Stimulated activated CD8-positive, alpha-beta memory T cell treated with anti-CD3 and anti-CD28 coated beads, Interleukin-15, amount 100 ng/mL, for 1 hour (primary cell): ENCODE results near the gene CPLANE1.
"Not testable (repeated sequence)": the region's sequence is repeated elsewhere in the genome, so short reads cannot be mapped to it uniquely, and the experiment has no call there.

Source experiments
- DNase-seq: peaks from one replicate; pipeline ENCODE4 v3.0.0-alpha.2; 2020; ENCODE audit warnings: low read depth

The CPLANE1 gene

DNA sequence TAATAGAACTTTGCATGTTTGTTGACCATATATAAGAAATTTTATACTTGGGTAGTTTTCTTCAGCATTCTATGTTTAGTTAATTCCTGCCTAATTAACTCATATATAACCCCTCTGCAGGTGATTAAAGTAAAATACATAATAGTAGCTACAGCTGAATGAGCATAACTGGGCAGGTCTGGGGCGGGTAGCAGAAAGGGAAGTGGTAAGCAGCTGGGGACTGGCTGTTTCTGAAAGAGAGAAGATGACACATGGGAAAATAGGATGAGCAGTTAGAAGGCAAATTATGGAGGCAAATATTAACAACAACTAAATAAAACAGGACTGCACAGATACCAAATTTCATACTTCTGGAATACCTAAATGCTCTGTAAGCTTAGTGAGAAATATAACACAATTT, 128.1 kb downstream of the CPLANE1 start:
- no peak for DNase-seq

DNA sequence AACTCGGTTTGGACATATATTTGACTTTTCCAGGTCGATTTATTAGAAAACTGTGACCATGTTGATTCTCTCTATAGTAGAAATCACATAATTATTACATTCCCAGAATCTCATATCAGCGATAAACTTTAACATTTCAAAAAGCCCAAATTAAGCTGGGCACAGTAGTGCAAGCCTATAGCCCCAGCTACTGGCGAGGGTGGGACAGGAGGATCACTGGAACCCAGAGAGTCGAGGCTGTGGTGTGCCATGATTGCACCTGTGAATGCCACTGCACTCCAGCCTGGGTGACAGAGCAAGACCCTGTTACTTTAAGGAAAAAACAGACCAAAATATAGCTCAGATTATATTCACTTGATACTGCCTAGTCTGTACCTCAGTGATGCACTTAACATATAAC, 128.9 kb downstream of the CPLANE1 start:
- DNase-seq, result no peak

DNA sequence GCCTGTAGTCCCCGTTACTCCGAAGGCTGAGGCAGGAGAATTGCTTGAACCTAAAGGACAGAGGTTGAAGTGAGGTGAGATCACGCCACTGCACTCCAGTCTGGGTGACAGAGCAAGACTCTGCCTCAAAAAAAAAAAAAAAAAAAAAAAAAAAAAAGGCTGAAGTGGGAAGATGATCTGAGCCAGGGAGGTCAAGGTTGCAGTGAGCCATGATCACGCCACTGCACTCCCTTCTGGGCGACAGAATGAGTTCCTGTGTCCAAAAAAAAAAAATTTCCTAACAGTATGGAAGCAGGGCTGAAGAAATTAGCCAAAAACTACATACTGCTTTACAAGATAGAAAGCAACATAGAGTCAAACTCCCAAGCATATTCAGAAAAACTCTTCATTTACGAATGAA, 132.8 kb downstream of the CPLANE1 start:
- DNase-seq, result no peak

DNA sequence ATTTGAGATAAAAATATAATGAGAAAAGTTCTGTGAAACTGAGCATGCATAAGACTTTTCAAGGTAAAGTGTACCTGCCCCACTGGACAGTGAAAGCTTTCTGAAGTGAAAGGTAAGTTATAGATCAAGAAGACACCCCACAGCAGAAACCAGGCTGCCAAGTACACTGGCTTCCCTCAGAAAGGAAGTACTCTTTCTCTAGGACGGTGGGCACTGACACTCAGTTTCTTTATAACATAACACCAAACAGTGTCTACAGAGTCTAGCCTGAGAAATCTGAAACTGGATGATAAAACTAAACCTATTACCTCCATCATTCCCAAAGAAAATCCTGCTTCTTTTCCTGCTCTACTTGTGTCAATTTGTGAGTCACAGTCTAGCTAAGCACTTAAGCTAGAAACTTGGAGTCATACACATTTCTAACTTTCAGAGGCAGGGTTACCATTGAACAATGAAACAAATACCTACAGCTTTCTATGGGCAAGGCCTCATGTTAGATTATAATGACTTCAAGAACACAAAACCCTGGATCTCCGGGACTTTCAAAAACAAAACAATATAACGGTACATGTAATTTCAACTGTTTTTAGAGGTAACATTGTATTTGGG, 136.7 kb downstream of the CPLANE1 start:
- no peak for DNase-seq

DNA sequence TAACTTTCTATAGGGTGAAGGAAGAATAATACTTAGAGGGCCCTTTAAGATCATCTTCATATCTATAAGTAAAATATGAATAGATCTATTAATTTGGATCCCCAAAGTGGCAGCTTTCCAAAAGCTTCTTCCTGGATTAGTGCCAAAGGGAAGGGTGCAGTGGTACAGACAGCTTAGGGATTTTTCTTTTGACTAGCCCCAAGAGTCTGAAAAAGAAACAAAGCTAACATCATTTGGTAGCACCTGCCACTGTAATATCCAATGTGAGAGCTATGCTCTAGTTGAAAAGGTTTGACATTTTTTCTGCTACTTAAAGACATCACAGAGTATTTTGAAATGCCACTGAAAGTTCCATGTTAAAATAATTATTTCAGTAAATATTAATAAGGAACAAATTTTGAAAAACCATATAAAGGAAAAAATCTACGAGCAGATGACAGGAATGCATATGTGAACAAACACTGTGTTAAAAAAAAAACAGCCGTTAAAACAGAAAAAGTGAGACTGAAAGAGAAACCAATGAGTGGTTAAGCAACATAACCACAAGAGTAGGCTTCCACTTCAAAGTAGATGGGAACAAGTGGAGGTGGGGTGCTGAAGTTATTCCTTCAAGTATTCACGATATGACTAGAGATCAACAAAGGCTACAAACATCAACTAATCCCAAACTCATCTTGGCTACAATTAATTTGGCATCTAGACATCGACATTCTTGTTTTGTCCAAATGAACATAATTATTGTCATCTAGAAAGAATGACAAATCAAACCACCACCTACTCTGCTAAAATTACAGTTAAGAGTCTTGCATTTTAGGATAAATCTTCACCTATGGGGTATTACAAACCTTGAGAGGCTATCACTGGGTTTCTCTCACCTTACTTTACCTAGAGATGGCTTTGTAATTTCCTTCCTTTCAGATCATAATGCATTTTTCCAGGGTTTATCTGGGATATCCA, 137.5 kb downstream of the CPLANE1 start:
- no peak for DNase-seq

- no peak for DNase-seq
These were observed 139.0 kb downstream of the CPLANE1 start for GRCh38 chr5:37110135-37110534.

- no peak for DNase-seq
These were observed 139.8 kb downstream of the CPLANE1 start for GRCh38 chr5:37109338-37109737.

- DNase-seq, result no peak
These were observed 145.9 kb downstream of the CPLANE1 start for GRCh38 chr5:37103302-37103701.

DNA sequence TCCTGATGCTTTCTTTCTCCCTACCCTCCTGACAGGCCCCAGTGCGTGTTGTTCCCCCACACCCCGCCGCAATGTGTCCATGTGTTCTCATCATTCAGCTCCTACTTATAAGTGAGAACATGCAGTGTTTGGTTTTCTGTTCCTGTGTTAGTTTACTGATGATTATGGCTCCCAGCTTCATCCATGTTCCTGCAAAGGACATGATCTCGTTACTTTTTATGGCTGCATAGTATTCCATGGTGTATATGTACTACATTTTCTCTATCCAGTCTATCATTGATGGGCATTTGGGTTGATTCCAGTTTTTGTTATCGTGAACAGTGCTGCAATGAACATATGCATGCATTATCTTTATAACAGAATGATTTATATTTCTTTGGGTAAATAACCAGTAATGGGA, 149.9 kb downstream of the CPLANE1 start:
- DNase-seq, result not testable (repeated sequence)

DNA sequence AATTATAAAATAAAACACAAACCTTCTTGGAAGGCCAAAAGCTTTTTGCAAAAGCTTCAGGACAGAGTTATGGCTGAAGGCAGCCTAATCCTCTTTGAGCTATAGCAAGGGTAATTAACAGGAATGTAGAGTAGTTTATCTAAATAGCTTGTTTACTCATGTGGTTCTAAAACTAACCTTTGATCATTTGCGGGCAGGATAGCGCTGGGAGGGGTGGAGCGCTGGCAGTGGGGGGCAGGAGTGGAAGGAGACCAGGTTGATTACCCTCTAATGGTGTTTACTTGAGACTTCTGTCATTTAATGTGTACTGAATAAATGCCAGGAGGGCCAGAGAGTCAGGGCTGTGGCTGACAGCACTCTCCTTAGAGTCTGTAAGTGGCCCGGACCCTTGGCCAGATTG, 155.4 kb downstream of the CPLANE1 start:
- not testable (repeated sequence) for DNase-seq

DNA sequence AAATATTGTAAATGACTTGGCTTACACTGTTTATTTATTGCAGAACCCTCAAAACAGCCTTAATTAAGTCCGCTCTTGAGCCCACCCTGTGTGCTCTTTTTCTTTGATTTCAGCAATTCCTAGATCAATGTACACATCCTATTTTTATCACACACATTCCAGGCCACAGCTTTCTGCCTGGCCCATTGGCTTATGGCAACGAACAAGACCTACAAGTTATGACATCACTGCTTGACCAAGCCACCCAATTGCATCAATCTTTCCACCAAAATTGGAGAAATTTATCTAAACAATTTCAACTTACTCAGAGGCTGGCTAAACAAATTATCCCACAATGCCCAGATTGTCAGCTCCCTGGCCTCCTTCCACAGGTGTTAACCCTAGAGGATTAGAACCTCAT, 158.4 kb downstream of the CPLANE1 start:
- no peak for DNase-seq

- DNase-seq, result no peak
These were observed 159.0 kb downstream of the CPLANE1 start for GRCh38 chr5:37090123-37090726.

DNA sequence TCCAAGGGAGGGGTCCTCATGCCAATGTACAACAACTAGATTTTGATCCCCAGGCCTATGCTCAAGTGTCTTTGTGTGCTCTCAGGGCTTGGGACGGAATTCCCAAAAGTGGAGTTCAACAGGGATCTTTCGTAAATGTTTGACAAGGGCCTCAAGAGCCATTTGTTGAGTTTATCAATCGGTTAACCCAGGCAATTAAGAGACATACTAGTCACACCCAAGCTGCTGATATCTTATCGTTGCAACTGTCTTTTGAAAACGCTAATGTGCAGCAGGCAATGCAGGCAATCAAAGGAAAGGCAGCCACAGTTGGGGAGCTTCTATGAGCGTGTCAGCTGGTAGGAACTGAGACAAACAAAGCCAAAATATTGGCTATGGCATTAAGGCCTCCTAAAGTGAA, 161.2 kb downstream of the CPLANE1 start:
- no peak for DNase-seq

GRCh38 chr5:37086466-37087173, 162.6 kb downstream of the CPLANE1 start:
- no peak for DNase-seq

- not testable (repeated sequence) for DNase-seq
These were observed 163.2 kb downstream of the CPLANE1 start for GRCh38 chr5:37086026-37086425.

- DNase-seq, result not testable (repeated sequence)
These were observed 166.2 kb downstream of the CPLANE1 start for GRCh38 chr5:37082977-37083376.

GRCh38 chr5:37080697-37081096, 168.5 kb downstream of the CPLANE1 start:
- DNase-seq, result no peak

GRCh38 chr5:37077146-37077545, 172.0 kb downstream of the CPLANE1 start:
- no peak for DNase-seq

DNA sequence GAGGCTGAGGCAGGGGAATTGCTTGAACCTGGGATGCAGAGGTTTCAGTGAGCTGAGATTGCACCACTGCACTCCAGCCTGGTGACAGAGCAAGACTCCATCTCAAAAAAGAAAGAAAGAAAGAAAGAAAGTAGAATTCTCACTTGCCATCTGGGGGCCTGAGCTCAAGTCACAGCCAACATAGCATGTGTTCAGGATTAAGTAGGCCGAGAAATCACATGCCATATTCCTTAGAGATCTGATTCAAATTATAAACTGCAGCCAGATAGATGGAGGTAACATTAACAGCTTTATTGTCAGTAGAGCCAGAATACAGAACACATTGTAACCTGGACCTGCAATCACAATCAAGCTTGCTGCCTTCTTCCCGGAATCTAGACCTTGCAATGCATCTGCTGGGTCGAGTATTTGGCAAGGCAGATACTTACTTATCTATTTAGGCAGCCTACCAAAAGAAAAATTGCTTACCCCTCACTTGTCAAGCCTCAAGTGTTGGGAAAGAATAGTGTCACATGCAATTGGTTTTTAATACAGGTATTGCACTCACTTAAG, 173.7 kb downstream of the CPLANE1 start:
- DNase-seq, result no peak

DNA sequence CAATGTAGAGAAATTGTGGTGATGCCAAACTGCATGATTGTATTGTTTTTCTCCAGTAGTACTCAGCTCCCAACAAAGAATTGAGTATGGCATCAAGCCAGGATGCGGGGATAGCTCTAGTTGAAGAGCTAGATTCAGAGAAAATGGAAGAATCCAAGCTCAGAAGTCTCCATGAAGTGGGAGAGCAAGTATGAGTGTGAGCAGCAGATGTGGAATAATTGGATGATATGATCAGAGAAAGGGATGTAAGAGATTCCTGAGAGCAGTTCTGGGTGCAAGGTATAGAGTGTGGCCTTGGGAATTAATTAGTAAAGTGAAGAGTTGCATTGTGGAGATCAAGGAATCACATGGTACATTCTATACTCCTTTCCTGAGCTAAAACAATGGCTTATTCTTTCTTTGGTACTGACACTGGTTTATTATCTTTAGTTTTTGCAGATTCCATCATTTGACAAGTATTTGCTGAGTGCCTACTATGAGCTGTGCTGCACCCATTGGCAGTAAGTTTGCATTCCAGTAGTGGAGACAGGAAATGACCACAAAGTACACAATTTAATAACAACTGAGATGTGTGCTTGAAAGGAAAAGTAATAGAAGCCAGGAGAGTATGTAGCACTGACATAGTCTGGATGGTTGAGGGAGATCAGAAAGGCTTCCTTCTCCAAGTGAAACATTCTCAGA, 177.1 kb downstream of the CPLANE1 start:
- DNase-seq, result no peak

GRCh38 chr5:37071487-37071886, 177.7 kb downstream of the CPLANE1 start:
- DNase-seq, result no peak
